K562 (cell line): Measurements from ENCODE around the gene SLC30A1. TPM values are rescaled to one million over a fixed set of nuclear protein-coding genes. Genes with fewer than 3 reads are reported as not detected.

ENCODE experiments used
- CBFA2T3 ChIP-seq: fragments of 450-650 bp; IDR thresholded peaks from 2 replicates; pipeline ENCODE4 v1.6.1; 2017
- CUX1 ChIP-seq: fragments of 200-800 bp; sonication (Bioruptor generic); IDR thresholded peaks from 2 replicates; pipeline ENCODE4 v1.6.1; 2016; ENCODE audit warnings: missing genetic modification characterization, missing compliant biosample characterization
- HCFC1 ChIP-seq: IDR thresholded peaks from 2 replicates; pipeline ENCODE4 v1.6.1; 2012; ENCODE audit warnings: low read depth, low read length, improper control_type of control experiment
- ID3 ChIP-seq, 2 experiments: fragments of 250-450 bp in 1 of 2; fragments of 450-650 bp in 1 of 2; sonication (Bioruptor Pico) in 1 of 2; IDR thresholded peaks; 2 replicates each; pipeline versions ENCODE4 v1.6.1 to v1.8.0; 2016 to 2021; ENCODE audit warnings: mild to moderate bottlenecking in 2 of 2, moderate library complexity in 2 of 2, missing compliant biosample characterization in 1 of 2, missing genetic modification characterization in 1 of 2
- MEF2D ChIP-seq: conservative IDR thresholded peaks from 2 replicates; pipeline ENCODE4 v1.6.1; 2016; ENCODE audit warnings: low read depth, missing genetic modification characterization, missing compliant biosample characterization
- NFXL1 ChIP-seq: fragments of 450-650 bp; formaldehyde crosslinking; IDR thresholded peaks from 2 replicates; pipeline ENCODE4 v1.4.0; 2021; ENCODE audit warnings: mild to moderate bottlenecking
- POU5F1 ChIP-seq: fragments of 150-350 bp; IDR thresholded peaks from 2 replicates; pipeline ENCODE4 v1.6.1; 2014; ENCODE audit warnings: borderline replicate concordance, low read length, low read depth, mild to moderate bottlenecking; ENCODE audit not compliant: partially characterized antibody
- PRMT5 ChIP-seq: sonication (generic); formaldehyde crosslinking; IDR thresholded peaks from 2 replicates; pipeline ENCODE4 v1.5.0; 2020; ENCODE audit warnings: missing genetic modification reagents
- ZBTB34 ChIP-seq: fragments of 250-450 bp; sonication (Bioruptor Pico); IDR thresholded peaks from 2 replicates; pipeline ENCODE4 v1.8.0; 2021; ENCODE audit warnings: mild to moderate bottlenecking, moderate library complexity
- ZKSCAN1 ChIP-seq: fragments of 150-350 bp; IDR thresholded peaks from 2 replicates; pipeline ENCODE4 v1.6.1; 2016; ENCODE audit warnings: low read depth, low read length
- ZMIZ1 ChIP-seq, 2 experiments: fragments of 150-350 bp in 1 of 2; IDR thresholded peaks; 2 replicates each; pipeline ENCODE4 v1.6.1; 2012 to 2016; ENCODE audit warnings: low read depth in 2 of 2, low read length in 2 of 2, mild to moderate bottlenecking in 1 of 2, moderate library complexity in 1 of 2
- ZNF398 ChIP-seq: fragments of 250-450 bp; sonication (Bioruptor Pico); IDR thresholded peaks from 2 replicates; pipeline ENCODE4 v1.8.0; 2021; ENCODE audit warnings: moderate library complexity, mild to moderate bottlenecking, inconsistent platforms
- ZNF76 ChIP-seq: fragments of 250-450 bp; sonication (Bioruptor Pico); IDR thresholded peaks from 2 replicates; pipeline ENCODE4 v1.4.0; 2020; ENCODE audit warnings: mild to moderate bottlenecking, moderate library complexity, borderline replicate concordance
- polyA plus RNA-seq, 8 experiments: library from polyadenylated mRNA; depleted of rRNA in 4 of 8; stranded (reverse) in 5 of 8; unstranded in 3 of 8; fragments of >200 nt; fragmentation: Nextera tagmentation in 2 of 8; fragmentation: Illumina TruSeq in 1 of 8; extraction: Ambion mirVana in 2 of 8; extraction: Trizol in 1 of 8; gene quantifications; 2 replicates each; pipeline versions ENCODE4 v1.2.1 to v1.2.3, GENCODE V29; 2011 to 2014; ENCODE audit warnings: inconsistent platforms in 1 of 8, missing spikeins in 1 of 8
- total RNA-seq, 7 experiments: library from RNA; depleted of rRNA in 6 of 7; stranded (reverse); fragments of >200 nt in 6 of 7; fragmentation: Illumina TruSeq in 2 of 7; extraction: Trizol in 2 of 7; gene quantifications; 2 replicates each; pipeline versions ENCODE4 v1.2.1 to v1.2.3, GENCODE V29; 2011 to 2021; ENCODE audit warnings: low replicate concordance in 1 of 7

SLC30A1 gene
- total and polyA plus RNA-seq, 9 of the 15 experiments (the other 6 are each of a cell fraction or from before 2014, with no cell fraction given): 4.1 to 14.4 (median 6.6) TPM

- TF ChIP-seq CUX1 (CRISPR knock-in tag) (no peak), PRMT5 (CRISPR knock-in tag) (no peak), ZNF76 (CRISPR knock-in tag) (0 out of 2 replicates have a peak, but pooled peaks have one; percentile 28), ZNF398 (CRISPR knock-in tag) (no peak), ZBTB34 (no peak), POU5F1 (no peak), ZMIZ1 (IDR thresholded peaks at IDR 0.05; ENCODE audit: low read depth in 2 of 2, low read length in 2 of 2) (peak in 1 of 2 experiments; percentile 31; a peak in 1 of 4 replicates), CBFA2T3 (peak; percentile 17; the same call in 1 of the 2 replicates), HCFC1 (peak; percentile 29), NFXL1 (CRISPR knock-in tag) (no peak), ID3 (CRISPR knock-in tag; IDR thresholded peaks at IDR 0.05) (no peak), ID3 (tag; IDR thresholded peaks at IDR 0.05) (peak; percentile 36; the same call in 1 of the 2 replicates), ZKSCAN1 (0 out of 2 replicates have a peak, but pooled peaks have one; percentile 24), MEF2D (no peak)
Measured at GRCh38 chr1:211577819-211578639, 932 bp downstream of the SLC30A1 start (continued).
